NCI-H526 (cell line): ENCODE data around the gene KCNH1.

Experiments used
- DNase-seq, 2 experiments: peaks; one replicate each; lab custom pipeline; 2025; lab: John Stamatoyannopoulos, UW

Gene KCNH1

DNA sequence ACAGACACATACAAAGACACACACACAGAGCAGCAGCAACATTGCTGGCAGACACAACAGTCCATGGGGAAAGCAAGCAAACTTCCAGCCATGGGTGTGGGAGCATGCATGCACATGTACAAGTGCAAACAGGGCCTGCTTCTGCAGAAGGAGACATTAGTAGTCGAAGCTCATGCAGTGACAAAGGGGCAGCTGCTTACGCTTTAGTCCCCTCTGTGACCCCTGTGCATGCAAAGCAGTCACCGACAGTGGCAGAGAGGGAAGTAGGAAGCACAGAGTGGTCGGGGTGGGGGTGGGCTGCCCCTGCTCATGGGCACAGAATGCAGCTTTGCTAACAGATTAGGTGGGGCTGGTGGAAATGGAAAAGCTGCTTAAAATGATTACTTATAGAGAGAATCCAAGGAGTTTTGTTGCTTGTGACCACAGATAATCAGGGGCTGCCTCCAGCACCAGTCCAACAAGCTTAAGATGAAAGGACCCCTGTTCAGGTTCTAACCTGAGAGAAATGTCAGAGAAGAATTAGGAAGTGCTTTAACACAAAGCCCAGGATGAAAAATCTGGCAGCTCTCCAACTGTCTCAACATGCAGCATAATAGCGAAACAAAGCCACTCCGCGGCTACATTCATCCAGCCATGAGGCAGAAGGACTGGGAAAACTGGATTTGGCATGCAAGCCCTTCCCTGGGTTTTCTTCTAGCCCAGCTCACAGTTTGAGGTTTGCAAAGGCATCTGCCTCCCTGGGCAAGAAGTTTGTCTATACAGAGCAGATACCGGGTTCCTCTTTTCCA lies 378.9 kb downstream of the KCNH1 start:
- peak; percentile 54 to 77 for DNase-seq

DNA sequence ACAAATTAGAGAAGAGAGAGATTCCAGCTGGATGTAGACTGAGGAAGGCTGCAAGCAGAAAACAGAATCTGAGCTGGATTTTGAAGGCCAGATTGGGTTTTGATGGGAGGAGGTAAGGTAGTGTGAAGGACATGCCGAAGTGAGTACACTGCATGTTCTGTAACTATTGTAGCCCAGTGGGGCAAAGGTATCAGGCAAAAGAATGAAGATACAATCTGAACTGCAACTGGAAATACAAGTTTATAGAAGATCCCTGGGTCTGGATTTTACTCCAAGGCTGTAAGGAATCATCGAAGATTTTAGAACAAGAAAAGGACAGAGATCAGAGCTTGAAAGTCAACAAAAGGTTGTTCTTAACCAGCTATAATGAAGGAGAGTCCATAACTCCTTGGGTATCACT lies 382.0 kb downstream of the KCNH1 start:
- no peak for DNase-seq

DNA sequence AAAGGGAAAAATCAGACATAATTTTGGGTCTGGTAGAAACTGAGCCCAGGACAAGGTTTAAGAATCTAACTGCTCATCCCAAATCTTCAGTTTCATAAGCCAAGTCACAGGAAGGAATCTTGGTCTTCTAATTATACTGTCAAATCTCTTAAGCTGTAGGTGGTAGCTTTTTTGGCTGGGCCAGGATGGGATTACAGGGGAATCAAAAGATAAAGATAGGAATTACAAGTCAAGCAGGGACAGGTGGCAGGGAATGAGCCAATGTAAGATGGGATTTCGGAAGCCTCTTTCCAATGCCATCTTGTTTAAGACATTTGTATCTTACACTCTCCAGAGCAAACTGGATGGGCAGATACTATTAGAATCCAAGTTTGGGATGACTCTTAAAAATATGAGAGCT lies 383.5 kb downstream of the KCNH1 start:
- DNase-seq: no peak

DNA sequence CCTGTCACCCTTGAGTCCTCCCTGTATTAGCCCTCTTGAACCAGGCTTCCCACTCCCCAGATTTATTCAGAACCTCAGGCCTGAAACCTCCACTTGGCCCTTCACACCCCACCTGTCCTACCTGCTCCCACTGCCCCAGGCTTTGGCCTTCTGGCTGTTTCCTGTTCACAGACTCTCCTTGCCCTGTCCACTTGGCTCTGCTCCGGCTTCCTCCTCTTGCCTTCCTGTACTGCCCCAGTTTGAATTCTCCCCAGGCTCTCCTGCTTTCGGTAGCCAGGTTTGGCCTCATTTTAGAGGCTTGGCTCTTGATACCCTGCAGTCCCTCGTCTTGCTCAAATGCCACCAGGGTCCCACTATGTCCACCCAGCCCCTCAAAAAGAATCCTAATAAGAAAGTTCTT lies 385.2 kb downstream of the KCNH1 start:
- no peak for DNase-seq

DNA sequence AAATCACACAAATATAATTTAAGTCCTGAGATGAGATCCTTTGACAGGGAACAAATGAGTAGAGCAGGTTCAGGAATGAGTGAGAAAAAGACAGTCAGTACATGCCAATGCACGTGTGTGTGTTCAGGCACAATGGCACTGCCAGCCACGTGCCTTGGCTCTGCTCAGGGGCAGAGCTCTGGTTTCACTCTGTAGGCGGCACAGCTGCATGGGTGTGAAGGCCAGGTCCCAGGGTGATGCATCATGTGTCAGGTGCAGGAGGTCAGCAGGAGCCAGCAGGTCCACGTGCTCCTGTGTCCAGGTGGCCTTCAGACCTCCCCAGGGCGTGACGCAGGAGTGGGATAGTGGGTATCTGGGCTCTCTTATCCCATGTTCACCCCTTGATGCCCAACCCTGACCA lies 386.1 kb downstream of the KCNH1 start:
- DNase-seq: no peak

DNA sequence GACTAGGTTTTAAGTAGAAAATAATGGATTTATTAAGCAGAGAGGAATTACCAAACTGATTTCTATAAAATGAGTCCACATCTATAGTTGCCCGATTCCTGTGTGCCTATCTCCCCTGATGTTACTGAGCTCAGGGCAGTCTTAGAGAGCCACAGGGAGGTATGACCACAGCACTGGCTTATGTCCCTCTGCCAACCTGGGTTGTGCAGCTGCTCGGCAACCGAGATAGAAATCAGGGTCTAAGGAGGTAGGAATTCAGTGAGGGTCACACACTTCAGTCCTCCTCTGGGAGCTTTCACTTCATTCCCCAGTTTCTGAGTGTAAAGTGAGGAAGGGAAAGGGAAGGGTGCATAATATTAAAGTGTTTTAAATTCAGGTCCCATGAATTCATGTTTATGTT lies 386.8 kb downstream of the KCNH1 start:
- DNase-seq: no peak

DNA sequence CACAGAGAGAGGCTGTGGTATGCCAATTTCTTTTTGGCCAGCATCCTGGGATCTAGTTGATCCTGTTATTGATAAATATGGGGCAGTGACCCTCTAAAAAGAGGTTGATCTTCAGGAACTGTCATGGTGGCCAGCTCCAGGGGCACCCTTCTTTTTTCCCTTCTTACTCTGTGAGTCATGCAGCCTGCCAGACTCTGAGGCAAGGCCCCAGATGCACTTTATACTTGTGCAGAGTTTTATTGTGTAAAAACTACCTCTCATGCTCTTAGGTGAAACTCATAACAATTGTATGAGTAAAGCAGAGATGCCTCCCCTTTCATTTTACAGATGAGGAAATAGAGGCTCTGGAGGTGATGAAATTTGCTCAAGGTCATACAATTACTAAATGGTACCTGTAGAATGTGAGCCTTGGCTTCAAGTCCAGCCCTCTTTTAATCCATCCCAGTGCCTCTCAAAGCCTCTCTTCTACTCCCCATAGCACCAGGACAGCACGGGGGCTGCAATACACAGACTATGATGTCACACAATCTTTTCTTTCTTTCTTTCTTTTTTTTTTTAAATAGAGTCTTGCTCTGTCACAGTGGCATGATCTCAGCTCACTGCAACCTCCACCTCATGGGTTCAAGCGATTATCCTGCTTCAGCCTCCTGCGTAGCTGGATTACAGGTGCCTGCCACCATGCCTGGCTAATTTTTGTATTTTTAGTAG lies 387.8 kb downstream of the KCNH1 start:
- DNase-seq: no peak

DNA sequence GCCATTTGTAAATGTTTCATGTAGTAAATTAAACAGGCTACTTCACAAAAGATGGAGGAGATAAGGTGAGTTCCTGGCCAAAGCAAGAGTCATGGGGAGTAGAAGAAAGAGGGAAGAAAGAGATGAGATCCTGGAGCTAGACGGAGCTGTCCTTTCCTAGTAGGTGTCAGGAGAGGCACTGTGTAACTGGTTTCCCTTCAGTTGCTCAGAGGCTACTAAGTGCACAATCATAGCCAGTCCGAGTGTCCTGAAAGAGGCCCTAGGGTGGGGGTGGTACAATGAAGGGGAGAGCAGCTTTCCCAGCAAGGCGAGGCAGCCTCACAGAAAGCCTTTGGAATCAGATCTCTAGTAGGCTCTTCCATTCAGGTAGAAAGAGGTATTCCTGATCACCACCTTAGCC lies 390.9 kb downstream of the KCNH1 start:
- DNase-seq: no peak

DNA sequence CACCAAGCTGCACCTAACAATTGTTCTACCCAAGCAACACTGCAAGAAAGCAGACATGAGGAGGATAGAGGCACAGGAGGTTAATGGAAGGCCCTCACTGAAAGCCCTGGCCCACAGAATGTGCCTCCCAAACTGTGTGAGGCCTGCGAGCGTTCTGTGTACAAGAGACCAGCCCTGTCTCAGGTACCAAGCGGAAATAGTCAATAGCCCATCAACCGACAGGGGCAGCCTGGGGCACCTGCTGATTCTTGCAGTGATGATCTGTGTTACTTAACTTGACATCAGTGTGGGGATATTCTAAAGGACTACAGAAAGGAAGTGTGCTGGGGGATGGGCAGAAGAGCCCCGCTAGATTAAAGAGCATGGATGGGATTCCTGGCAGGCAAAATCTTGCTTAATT lies 392.4 kb downstream of the KCNH1 start:
- peak in 1 of 2 experiments; percentile 12 for DNase-seq

DNA sequence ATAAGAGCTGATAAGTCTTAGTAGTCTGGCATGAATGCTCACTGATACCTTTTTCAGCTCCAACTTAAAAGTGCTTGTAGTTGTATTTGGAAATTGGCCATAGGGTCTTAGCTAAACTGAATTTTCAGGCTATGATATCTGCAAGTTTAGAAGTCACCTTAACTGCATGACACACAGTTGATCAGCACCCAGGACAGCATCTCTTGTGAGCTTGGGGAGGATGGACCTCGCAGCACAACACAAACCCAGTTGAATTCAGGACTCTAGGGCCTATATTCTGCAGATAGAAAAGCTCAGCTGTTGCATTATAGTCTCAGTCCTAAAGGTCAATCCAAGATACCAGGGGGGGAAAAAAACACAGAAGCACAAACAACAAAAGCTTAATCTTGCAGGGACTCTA lies 394.3 kb downstream of the KCNH1 start:
- no peak for DNase-seq

DNA sequence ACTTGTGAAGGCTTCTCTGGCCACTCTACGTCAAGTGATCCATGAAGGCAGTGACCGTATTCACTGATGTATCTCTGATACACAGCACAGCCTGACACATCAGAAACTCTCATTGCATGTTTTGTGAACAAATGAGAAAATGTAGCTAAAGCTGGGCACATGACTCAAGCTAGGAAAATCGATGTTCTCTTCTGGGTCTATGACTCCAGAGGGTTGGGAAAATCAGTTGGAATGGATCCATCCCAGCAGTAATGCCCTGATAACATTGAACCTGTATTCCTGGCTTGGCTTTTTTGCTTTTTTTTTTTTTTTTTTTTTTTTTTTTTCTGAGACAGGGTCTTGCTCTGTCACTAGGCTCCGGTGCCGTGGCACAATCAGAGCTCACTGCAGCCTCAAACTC lies 395.7 kb downstream of the KCNH1 start:
- DNase-seq: no peak

DNA sequence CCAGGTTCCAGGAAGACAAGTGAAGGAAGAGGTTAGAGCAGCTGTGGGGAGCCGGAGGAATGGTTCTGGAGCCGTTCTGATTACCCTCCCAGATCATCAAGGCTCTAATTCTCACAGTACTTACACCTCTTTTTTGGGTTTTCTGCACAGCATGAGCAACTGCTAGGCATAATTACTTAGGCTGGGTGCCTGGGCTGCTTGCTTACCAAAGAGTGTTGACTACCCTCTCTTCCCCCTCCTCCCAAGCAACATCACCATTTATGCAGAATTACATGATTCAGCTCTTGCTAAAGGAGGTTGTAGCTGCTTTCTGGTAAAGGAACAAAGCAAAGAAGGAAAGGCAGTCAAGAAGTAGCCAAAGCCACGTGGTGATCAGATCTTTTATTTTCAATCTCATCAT lies 397.2 kb downstream of the KCNH1 start:
- no peak for DNase-seq

DNA sequence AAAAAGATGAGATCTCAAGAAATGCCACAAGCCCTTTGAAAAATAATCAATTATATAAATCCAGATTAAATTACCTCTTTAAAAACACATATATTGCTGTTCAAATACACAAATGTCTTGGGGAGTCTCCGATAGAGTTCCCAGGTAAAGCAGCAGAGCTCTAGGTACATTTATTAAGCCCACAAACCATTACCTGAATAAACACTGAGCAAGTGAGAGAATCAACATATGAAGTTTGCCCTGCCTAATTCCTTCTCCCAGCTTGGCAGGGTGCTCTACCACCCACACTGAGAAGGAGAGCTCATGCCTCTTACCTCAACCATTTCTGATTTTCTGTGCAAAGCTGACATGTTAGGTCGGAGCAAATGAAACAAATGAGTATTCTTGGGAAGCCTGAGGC lies 402.4 kb downstream of the KCNH1 start:
- no peak for DNase-seq

DNA sequence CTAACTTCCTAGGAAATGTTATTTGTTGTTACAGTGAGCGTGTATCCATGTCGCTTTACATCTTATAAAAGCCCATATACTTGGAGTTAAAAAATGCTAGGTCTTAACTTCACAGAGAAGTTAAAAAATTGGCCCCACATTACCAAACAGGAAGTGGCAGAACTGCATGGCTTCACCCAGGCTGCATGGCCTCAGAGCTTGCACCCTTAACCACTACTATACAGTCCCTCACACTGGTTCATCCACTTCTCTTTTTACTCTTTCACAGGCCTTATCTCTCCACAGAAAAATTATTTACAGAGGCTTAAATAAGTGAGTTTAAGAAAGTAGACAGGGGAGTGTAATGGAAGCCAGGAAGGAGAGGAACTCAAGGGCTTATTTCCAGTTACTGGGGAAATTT lies 402.8 kb downstream of the KCNH1 start:
- no peak for DNase-seq

DNA sequence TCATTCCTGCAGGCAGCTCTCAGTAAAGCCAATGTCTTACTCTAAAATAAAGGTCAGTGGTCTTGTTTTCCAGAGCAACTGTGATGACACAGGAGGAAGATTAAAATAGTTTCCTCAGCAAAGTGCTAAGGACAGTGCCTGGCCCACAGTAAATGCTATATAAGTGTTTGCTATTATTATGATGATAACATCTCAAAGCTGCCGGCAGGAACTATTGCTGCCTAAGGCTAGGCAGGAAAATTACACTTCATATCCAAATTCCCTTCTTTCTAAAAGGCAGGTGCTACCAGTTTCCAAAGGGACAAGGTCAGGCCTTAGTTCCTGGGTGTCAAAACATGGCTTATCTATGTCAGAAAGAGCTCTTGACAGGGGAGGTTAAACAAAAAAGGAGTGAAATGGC lies 403.9 kb downstream of the KCNH1 start:
- DNase-seq: peak; percentile 24 to 41

DNA sequence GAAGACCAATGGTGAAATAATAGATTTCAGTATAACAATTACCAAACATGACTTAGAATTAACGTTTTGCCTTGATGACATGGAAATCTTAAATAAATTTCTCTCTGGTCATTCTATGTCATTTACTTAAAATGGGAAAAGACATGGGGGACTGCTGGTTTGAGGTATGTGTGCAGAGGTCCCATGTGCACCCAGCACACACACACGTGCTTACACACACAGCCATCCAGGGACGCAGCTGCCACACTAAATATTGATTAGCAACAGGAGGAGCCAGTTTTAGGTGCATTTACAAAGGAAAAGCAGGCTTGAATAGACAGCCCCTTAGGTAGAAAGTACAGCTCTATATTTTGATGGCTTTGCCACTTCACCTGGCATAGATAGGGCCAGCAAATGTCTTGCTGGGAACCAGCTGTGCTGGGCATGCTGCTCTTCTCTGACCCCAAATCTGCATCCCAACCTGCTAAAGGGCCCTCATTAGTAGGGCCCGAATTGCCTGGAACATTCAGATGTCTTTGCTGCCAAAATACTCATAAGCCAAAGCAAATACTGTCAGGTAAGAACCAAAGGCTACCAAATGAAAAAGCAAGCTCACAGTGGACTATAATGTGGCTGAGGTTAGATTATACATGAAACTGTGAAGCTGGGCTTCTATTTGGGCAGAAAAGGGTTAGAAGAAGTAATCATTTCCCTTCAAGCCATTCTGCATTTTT lies 405.4 kb downstream of the KCNH1 start:
- DNase-seq: no peak

DNA sequence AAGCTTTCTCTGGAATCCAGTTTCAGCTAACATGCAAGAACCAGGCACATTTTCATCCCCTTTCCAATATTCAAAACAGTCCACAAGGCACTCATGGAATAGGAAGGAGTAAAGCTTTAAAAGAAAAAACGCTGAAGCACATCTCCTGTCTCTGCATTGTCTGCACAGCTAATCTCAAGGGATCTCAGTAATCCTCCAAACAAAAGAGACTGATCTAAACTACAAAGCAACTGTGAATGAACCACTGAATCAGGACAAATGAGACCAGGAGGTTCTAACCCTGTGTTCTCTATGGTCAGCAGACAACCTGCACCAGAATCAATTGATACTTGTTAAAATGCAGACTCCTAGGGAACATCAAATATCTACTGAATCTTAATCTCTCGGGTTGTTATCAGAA lies 406.2 kb downstream of the KCNH1 start:
- DNase-seq: no peak

DNA sequence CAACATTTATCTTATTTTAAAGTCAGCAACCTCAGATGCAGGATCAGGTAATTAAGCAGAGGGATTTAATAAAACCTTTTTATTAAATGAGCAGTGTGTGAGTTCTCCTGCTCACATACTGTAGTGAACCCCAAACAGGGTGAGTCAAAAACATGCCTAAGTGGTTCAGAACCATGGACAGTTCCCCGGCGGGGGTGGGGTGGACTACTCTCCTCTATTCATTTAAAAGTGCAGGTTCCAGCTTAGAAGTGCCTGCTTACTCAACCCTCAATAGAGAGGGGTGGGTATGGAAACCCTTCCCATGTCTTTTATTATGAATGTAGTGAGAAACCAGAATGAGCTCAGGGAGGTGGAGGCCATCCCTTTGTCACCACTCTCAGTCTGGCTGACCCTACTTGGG lies 407.3 kb downstream of the KCNH1 start:
- no peak for DNase-seq

DNA sequence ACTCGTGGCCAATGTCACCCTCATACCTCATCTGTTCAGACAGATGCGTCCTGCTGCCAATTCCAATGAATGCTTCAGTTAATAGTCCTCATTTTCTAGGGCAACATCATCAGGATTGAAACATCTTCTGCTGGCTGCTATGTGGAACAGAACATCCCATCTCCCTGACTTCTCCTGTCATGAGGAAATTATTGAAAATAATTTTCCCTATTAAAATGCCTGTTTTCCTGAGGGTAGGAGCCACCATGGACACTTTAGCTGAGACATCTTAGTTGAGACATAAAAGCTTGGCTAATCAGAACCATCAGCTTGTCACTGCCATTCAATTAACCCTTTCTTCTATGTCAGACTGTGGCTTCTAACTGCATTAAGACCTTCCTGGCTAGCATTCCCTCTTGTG lies 409.2 kb downstream of the KCNH1 start:
- DNase-seq: no peak

DNA sequence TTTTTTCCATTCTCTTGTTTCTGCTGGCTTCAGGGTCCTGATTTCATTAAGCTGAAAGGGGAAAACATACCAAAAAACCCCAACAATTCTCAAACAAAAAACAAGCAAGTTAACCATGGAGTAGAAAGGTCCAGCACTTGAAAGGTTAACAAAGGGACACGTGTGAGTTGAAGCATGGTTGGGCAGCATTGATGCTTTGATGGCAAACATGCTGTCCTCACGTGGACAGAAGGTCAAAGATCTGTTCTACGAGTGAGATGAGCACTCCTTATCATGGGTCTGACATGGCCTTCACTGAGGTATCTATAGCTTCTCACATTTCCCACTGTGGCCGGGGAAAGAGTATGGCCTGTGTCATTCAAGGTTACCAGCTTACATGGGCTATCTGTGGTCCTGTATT lies 410.3 kb downstream of the KCNH1 start:
- no peak for DNase-seq

DNA sequence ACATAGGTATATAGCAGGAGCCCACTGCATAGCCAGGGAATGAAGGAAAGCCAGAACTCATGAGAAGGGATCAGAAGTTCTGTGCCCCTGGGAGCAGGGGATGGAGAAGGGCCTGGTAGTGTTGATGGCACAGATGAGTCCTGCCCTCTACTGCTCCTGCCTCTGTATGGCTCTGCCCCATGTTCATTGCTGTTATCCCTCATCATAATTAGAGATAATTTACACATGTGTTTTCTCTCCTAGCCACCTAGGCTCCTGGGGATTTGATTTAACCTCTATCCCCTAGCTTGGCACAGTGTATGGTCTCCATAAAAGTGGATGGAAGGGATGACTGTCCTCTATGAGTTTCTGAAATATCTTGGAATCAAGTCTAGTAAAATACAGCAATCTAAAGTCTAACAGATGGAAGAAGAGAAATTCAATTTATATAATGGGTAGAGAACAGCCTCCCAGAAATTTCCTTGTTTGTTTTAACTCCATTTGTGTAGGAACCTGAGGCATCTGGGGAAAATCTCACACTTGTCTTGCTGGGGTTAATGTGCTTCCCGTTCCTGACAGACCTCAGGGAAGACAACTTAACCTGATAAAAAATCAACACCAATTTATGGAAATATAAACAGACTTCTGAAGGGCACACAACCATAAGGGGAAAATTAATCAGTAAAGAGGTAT lies 411.4 kb downstream of the KCNH1 start:
- DNase-seq: no peak

DNA sequence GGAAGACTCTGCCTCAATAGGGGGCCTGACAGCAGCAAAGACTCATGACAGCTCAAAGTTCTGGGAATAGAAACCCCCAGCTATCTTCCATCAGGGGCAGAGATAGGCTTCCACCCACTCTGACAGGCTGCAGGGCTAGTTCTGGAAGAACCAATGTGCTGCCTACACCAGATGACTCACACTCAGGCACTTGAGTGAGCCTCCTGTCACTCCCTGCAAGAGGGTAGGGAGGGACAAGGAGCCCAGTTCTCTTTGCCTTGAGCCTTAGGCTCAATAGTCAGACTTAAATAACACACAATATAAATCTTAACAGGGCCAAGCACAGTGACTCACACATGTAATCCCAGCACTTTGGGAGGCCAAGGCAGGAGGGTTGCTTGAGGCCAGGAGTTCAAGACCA lies 418.9 kb downstream of the KCNH1 start:
- no peak for DNase-seq
